IMR-90 (cell line): ENCODE data around the gene FRMD4B. TPM values are rescaled to one million over a fixed set of nuclear protein-coding genes. Genes with fewer than 3 reads are reported as not detected.

Experiments used
- ATAC-seq: fragments of 200-7000 bp; cut with Tn5 transposase; 2 replicates; pipeline ENCODE4 v1.9.1; 2020; ENCODE audit warnings: low read depth, mild to moderate bottlenecking, moderate library complexity
- BruUV-seq: library from RNA; stranded (reverse); fragments of 400-500 nt; replicated peaks from 2 replicates; lab custom pipeline; 2021; lab: Mats Ljungman, UMichigan
- CTCF ChIA-PET: fragments of 300-600 bp; formaldehyde crosslinking; extraction: SDS; loops from one replicate; lab custom pipeline; 2021; ENCODE audit warnings: antibody characterized with exemption; lab: Yijun Ruan, JAX
- POLR2A ChIA-PET: fragments of 300-600 bp; sonication (Branson Sonifier 250); formaldehyde crosslinking; loops from one replicate; lab custom pipeline; 2022; ENCODE audit warnings: antibody characterized with exemption; ENCODE audit not compliant: unreplicated experiment; lab: Charles Lee
- DNase-seq: peaks from one replicate; pipeline ENCODE4 v3.0.0; 2013
- H2AFZ ChIP-seq: replicated peaks from 2 replicates; pipeline ENCODE3; 2013; ENCODE audit warnings: low read length, mild to moderate bottlenecking; ENCODE audit not compliant: poor library complexity
- H2AK5ac ChIP-seq: 2 replicates; pipeline ENCODE4 v1.6.1; 2013; ENCODE audit warnings: low read depth, low read length, inconsistent platforms
- H2AK9ac ChIP-seq: replicated peaks from 2 replicates; pipeline ENCODE3; 2013; ENCODE audit warnings: mild to moderate bottlenecking, low read depth, low read length, moderate library complexity; ENCODE audit not compliant: poor library complexity
- H2BK120ac ChIP-seq: 2 replicates; pipeline ENCODE4 v1.6.1; 2013; ENCODE audit warnings: low read depth, low read length, inconsistent platforms
- H2BK15ac ChIP-seq: 3 replicates; pipeline ENCODE4 v1.6.1; 2013; ENCODE audit warnings: low read depth, low read length, inconsistent platforms
- H2BK20ac ChIP-seq: 2 replicates; pipeline ENCODE4 v1.6.1; 2013; ENCODE audit warnings: low read depth, mild to moderate bottlenecking, inconsistent platforms, low read length, moderate library complexity
- H2BK5ac ChIP-seq: 2 replicates; pipeline ENCODE4 v1.6.1; 2013; ENCODE audit warnings: mild to moderate bottlenecking, low read depth, low read length, inconsistent platforms; ENCODE audit not compliant: poor library complexity, severe bottlenecking
- H3K14ac ChIP-seq: replicated peaks from 2 replicates; pipeline ENCODE4 v1.6.1; 2013; ENCODE audit warnings: low read depth, low read length, inconsistent platforms
- H3K18ac ChIP-seq: 2 replicates; pipeline ENCODE4 v1.6.1; 2013; ENCODE audit warnings: low read depth, low read length, control low read depth
- H3K23ac ChIP-seq: 2 replicates; pipeline ENCODE4 v1.6.1; 2013; ENCODE audit warnings: low read depth, low read length, inconsistent platforms
- H3K27ac ChIP-seq: 2 replicates; pipeline ENCODE4 v1.5.1; 2013; ENCODE audit warnings: mild to moderate bottlenecking, control low read depth, low read length; ENCODE audit not compliant: insufficient read depth
- H3K27me3 ChIP-seq: 2 replicates; pipeline ENCODE4 v1.6.1; 2013; ENCODE audit warnings: low read length; ENCODE audit not compliant: control insufficient read depth, insufficient read depth
- H3K36me3 ChIP-seq: 2 replicates; pipeline ENCODE4 v1.6.1; 2013; ENCODE audit warnings: low read length, mixed read lengths; ENCODE audit not compliant: control insufficient read depth, insufficient read depth
- H3K4ac ChIP-seq: 2 replicates; pipeline ENCODE4 v1.6.1; 2013; ENCODE audit warnings: low read depth, low read length, inconsistent platforms
- H3K4me1 ChIP-seq: 2 replicates; pipeline ENCODE4 v1.6.1; 2013; ENCODE audit warnings: low read length, mixed read lengths; ENCODE audit not compliant: control insufficient read depth, insufficient read depth
- H3K4me2 ChIP-seq: 2 replicates; pipeline ENCODE4 v1.6.1; 2013; ENCODE audit warnings: low read depth, mild to moderate bottlenecking, control low read depth, low read length, moderate library complexity
- H3K4me3 ChIP-seq: 2 replicates; pipeline ENCODE4 v1.5.1; 2013; ENCODE audit warnings: low read depth, mild to moderate bottlenecking, control low read depth, low read length, moderate library complexity; ENCODE audit not compliant: insufficient read depth
- H3K56ac ChIP-seq: 2 replicates; pipeline ENCODE4 v1.6.1; 2013; ENCODE audit warnings: low read length, inconsistent platforms; ENCODE audit not compliant: insufficient read depth; ENCODE audit errors: extremely low read depth
- H3K79me1 ChIP-seq, 2 experiments: 2 replicates each; pipeline ENCODE4 v1.6.1; 2013; ENCODE audit warnings: low read length in 2 of 2, inconsistent platforms in 1 of 2, low read depth in 1 of 2
- H3K9ac ChIP-seq: 2 replicates; pipeline ENCODE4 v1.6.1; 2013; ENCODE audit warnings: low read depth, low read length, control low read depth
- H3K9me1 ChIP-seq: 2 replicates; pipeline ENCODE4 v1.6.1; 2013; ENCODE audit warnings: low read length, inconsistent platforms; ENCODE audit not compliant: insufficient read depth
- H3K9me3 ChIP-seq: 2 replicates; pipeline ENCODE4 v1.6.1; 2013; ENCODE audit warnings: low read length; ENCODE audit not compliant: control insufficient read depth, insufficient read depth
- H4K20me1 ChIP-seq: 2 replicates; pipeline ENCODE4 v1.6.1; 2013; ENCODE audit warnings: low read length, inconsistent platforms; ENCODE audit not compliant: insufficient read depth
- H4K5ac ChIP-seq: 2 replicates; pipeline ENCODE4 v1.6.1; 2013; ENCODE audit warnings: mild to moderate bottlenecking, low read depth, low read length, control low read depth
- H4K8ac ChIP-seq, 2 experiments: 2 replicates each; pipeline ENCODE4 v1.6.1; 2013; ENCODE audit warnings: low read depth in 2 of 2, low read length in 2 of 2, control low read depth in 1 of 2, inconsistent platforms in 1 of 2
- H4K91ac ChIP-seq: 2 replicates; pipeline ENCODE4 v1.6.1; 2013; ENCODE audit warnings: low read depth, low read length, inconsistent platforms; ENCODE audit not compliant: insufficient read depth
- BHLHE40 ChIP-seq: fragments of 150-350 bp; IDR thresholded peaks from 2 replicates; pipeline ENCODE4 v1.6.1; 2016; ENCODE audit warnings: mild to moderate bottlenecking, low read depth, low read length
- CEBPB ChIP-seq: IDR thresholded peaks from 2 replicates; pipeline ENCODE4 v1.6.1; 2012; ENCODE audit warnings: low read depth, low read length, improper control_type of control experiment
- ELK1 ChIP-seq: fragments of 150-350 bp; IDR thresholded peaks from 2 replicates; pipeline ENCODE4 v1.6.1; 2016; ENCODE audit warnings: low read depth, mild to moderate bottlenecking, low read length, moderate library complexity, borderline replicate concordance
- FOS ChIP-seq: fragments of 150-350 bp; IDR thresholded peaks from 2 replicates; pipeline ENCODE4 v1.6.1; 2016; ENCODE audit warnings: low read depth, low read length
- MAFK ChIP-seq: IDR thresholded peaks from 2 replicates; pipeline ENCODE4 v1.6.1; 2012; ENCODE audit warnings: low read depth, low read length, improper control_type of control experiment
- MAZ ChIP-seq: IDR thresholded peaks from 2 replicates; pipeline ENCODE4 v1.6.1; 2012; ENCODE audit warnings: low read depth, mild to moderate bottlenecking, low read length, improper control_type of control experiment, moderate library complexity, borderline replicate concordance
- MXI1 ChIP-seq: IDR thresholded peaks from 2 replicates; pipeline ENCODE4 v1.6.1; 2012; ENCODE audit warnings: low read depth, mild to moderate bottlenecking, low read length, moderate library complexity, borderline replicate concordance
- NFE2L2 ChIP-seq: fragments of 150-350 bp; IDR thresholded peaks from 2 replicates; pipeline ENCODE4 v1.6.1; 2016; ENCODE audit warnings: low read depth, mild to moderate bottlenecking, low read length
- POLR2A ChIP-seq: IDR thresholded peaks from 2 replicates; pipeline ENCODE4 v1.6.1; 2012; ENCODE audit warnings: mild to moderate bottlenecking, low read depth, low read length
- RAD21 ChIP-seq: IDR thresholded peaks from 2 replicates; pipeline ENCODE4 v1.6.1; 2012; ENCODE audit warnings: low read length, improper control_type of control experiment
- RCOR1 ChIP-seq: IDR thresholded peaks from 2 replicates; pipeline ENCODE4 v1.6.1; 2012; ENCODE audit warnings: mild to moderate bottlenecking, low read length, improper control_type of control experiment; ENCODE audit not compliant: insufficient replicate concordance
- RFX5 ChIP-seq: IDR thresholded peaks from 2 replicates; pipeline ENCODE4 v1.8.0; 2012; ENCODE audit warnings: low read depth, mild to moderate bottlenecking, low read length, moderate library complexity
- SMC3 ChIP-seq: fragments of 150-350 bp; IDR thresholded peaks from 2 replicates; pipeline ENCODE4 v1.6.1; 2016; ENCODE audit warnings: low read depth, mild to moderate bottlenecking, antibody characterized with exemption, low read length, moderate library complexity
- USF2 ChIP-seq: fragments of 150-350 bp; IDR thresholded peaks from 2 replicates; pipeline ENCODE4 v1.6.1; 2017; ENCODE audit warnings: mild to moderate bottlenecking, antibody characterized with exemption, low read length, low read depth
- WGBS, 2 experiments: methylation state at CpG; one replicate each; pipeline versions ENCODE4 v1.1.5 to v1.1.7; 2013; ENCODE audit warnings: missing lambda C conversion rate in 2 of 2; ENCODE audit not compliant: insufficient read length in 1 of 2; ENCODE audit errors: extremely low coverage in 2 of 2; 5-methylcytosine and 5-hydroxymethylcytosine counted together
- dilution Hi-C: fragments of 300-500 bp; cut with HindIII; formaldehyde crosslinking; loops from one replicate; pipeline ENCODE4 v1.14.3; 2018; ENCODE audit warnings: low sequenced_read_pairs; ENCODE audit not compliant: unreplicated experiment
- in situ Hi-C: fragments of 300-500 bp; cut with MboI; formaldehyde crosslinking; loops from 3 replicates; pipeline ENCODE4 v1.14.3; 2019; ENCODE audit warnings: low sequenced_read_pairs, inconsistent platforms, mixed read lengths
- intact Hi-C: fragments of 100-400 bp; cut with micrococcal nuclease; formaldehyde crosslinking; loops from 2 replicates; pipeline ENCODE4 v1.10.0; 2022
- polyA plus RNA-seq, 3 experiments: library from polyadenylated mRNA; depleted of rRNA; stranded (reverse); fragments of >200 nt; gene quantifications; 2 replicates each; pipeline ENCODE4 v1.2.3, GENCODE V29; 2012; ENCODE audit warnings: low replicate concordance in 1 of 3
- total RNA-seq: library from RNA; depleted of rRNA; stranded (reverse); fragments of >200 nt; gene quantifications from 2 replicates; pipeline ENCODE4 v1.2.3, GENCODE V29; 2012
- TF ChIP-seq, protein P1 (sequence below): conservative IDR thresholded peaks from 2 replicates; pipeline ENCODE4 v1.5.1; 2012; ENCODE audit warnings: mild to moderate bottlenecking, low read depth, low read length, improper control_type of control experiment

Gene FRMD4B
- total and polyA plus RNA-seq, 2 of the 4 experiments (the other 2 are of a cell fraction): 0.14 to 0.36 TPM

- no peak overlapping the region for H2BK120ac ChIP-seq
- ChIA-PET POLR2A (no interaction called here), CTCF (interaction anchor here (1.0 kb wide), 1 partner anchor 12 kb away, joined by 3 read pairs; no protein-coding TSS in a partner anchor)
- H4K8ac ChIP-seq: no peak overlapping the region
- no peak overlapping the region for H3K27ac ChIP-seq
- intact Hi-C loops (no loop called here), in situ Hi-C loops (no loop called here), dilution Hi-C loops (no loop called here)
- H2AK5ac ChIP-seq: no peak overlapping the region
- H3K9ac ChIP-seq: no peak overlapping the region
- H4K20me1 ChIP-seq: no peaks in the 10 kb centered on the region
- TF ChIP-seq FOS: no peak
- TF ChIP-seq CEBPB: no peak
- no peak for TF ChIP-seq RCOR1
- no peak for TF ChIP-seq MAZ
- TF ChIP-seq RFX5: no peak
- no peak for TF ChIP-seq BHLHE40
- TF ChIP-seq RAD21: no peak
- no peak for TF ChIP-seq USF2
- TF ChIP-seq MXI1: no peak
- TF ChIP-seq NFE2L2: no peak
- TF ChIP-seq ELK1: no peak
- TF ChIP-seq, protein P1, sequence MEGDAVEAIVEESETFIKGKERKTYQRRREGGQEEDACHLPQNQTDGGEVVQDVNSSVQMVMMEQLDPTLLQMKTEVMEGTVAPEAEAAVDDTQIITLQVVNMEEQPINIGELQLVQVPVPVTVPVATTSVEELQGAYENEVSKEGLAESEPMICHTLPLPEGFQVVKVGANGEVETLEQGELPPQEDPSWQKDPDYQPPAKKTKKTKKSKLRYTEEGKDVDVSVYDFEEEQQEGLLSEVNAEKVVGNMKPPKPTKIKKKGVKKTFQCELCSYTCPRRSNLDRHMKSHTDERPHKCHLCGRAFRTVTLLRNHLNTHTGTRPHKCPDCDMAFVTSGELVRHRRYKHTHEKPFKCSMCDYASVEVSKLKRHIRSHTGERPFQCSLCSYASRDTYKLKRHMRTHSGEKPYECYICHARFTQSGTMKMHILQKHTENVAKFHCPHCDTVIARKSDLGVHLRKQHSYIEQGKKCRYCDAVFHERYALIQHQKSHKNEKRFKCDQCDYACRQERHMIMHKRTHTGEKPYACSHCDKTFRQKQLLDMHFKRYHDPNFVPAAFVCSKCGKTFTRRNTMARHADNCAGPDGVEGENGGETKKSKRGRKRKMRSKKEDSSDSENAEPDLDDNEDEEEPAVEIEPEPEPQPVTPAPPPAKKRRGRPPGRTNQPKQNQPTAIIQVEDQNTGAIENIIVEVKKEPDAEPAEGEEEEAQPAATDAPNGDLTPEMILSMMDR: no peak
- TF ChIP-seq SMC3: no peak
- no peak for TF ChIP-seq POLR2A
- no peak for TF ChIP-seq MAFK
- H2BK15ac ChIP-seq: no peak overlapping the region
- H3K79me1 ChIP-seq: no peaks in the 10 kb centered on the region
- no peak overlapping the region for H2BK20ac ChIP-seq
- H4K91ac ChIP-seq: no peak overlapping the region
- H4K5ac ChIP-seq: no peak overlapping the region
- no peak overlapping the region for H2BK5ac ChIP-seq
- no peak overlapping the region for H3K4ac ChIP-seq
- H3K4me2 ChIP-seq: no peak overlapping the region
- no peaks in the 10 kb centered on the region for H3K4me1 ChIP-seq
- H3K4me3 ChIP-seq: no peak overlapping the region
- H3K18ac ChIP-seq: no peak overlapping the region
- no peak for DNase-seq
- H3K14ac ChIP-seq: no peak overlapping the region
- no peak overlapping the region for H2AK9ac ChIP-seq
- H3K27me3 ChIP-seq: no peaks in the 10 kb centered on the region
- H3K9me1 ChIP-seq: no peaks in the 10 kb centered on the region
- no peak overlapping the region for H3K56ac ChIP-seq
- H3K23ac ChIP-seq: no peak overlapping the region
- no TSS peak for BruUV-seq
- no peaks in the 10 kb centered on the region for H3K36me3 ChIP-seq
- WGBS, 2 experiments: no CpG with 5 or more reads among the region's 4 CpGs
- no peak overlapping the region for H2AFZ ChIP-seq
- H3K9me3 ChIP-seq: no peaks in the 10 kb centered on the region
- no peak for ATAC-seq
These were observed 17.6 kb upstream of the FRMD4B start for GRCh38 chr3:69403454-69403853.
